Lower leg skin (tissue), 3 donors: ENCODE results near the gene ANKRD6.

ENCODE experiments used
- CTCF ChIP-seq, 3 donors: fragments of 450-650 bp; IDR thresholded peaks; one replicate each; pipeline ENCODE4 v1.5.1; 2016; ENCODE audit warnings: antibody characterized with exemption in 3 of 3, mild to moderate bottlenecking in 3 of 3, moderate library complexity in 2 of 3
- POLR2A ChIP-seq, 2 donors: fragments of 450-650 bp; IDR thresholded peaks; one replicate each; pipeline ENCODE4 v1.6.1; 2016 to 2017; ENCODE audit warnings: antibody characterized with exemption in 2 of 2, mild to moderate bottlenecking in 1 of 2, moderate library complexity in 1 of 2

DNA sequence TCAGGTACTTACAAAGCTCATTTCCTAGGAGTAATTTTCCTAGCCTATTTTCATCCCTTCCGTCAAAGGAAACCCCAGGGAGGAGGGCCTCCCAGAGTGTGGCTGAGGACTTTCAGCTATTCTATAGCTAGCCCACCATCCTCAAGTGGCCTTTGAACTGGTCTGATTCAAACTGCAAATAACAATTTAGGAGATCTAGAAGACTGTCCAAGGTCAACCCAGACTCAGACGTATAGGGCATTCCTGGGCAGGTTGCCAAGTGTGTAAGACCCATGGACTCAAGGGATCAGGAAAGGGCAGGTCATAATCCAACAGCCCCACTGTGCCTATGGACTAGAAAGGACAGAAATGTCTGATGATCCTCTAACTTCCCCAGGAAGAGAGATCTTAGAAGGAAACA lies 18.7 kb upstream of the ANKRD6 start:
- TF ChIP-seq CTCF (IDR thresholded peaks at IDR 0.05) = no peak
- no peak for TF ChIP-seq POLR2A (IDR thresholded peaks at IDR 0.05)
